Memory B cell (primary cell): ENCODE data around the gene CLNK.

Experiments
- ATAC-seq: fragments of 150-1000 bp; cut with Tn5 transposase; 2 replicates; pipeline ENCODE4 v1.10.0; 2021; ENCODE audit warnings: low read depth, mild to moderate bottlenecking, moderate library complexity
- DNase-seq, 2 donors: peaks; one replicate each; pipeline ENCODE4 v3.0.0; 2022; ENCODE audit warnings: low spot score in 2 of 2
- H3K27ac Mint-ChIP-seq: one replicate; pipeline ENCODE4 v1.8.0; 2022; ENCODE audit warnings: mild to moderate bottlenecking, moderate library complexity, mixed read lengths
- H3K27me3 Mint-ChIP-seq: one replicate; pipeline ENCODE4 v1.8.0; 2022; ENCODE audit warnings: mixed read lengths
- H3K36me3 Mint-ChIP-seq: one replicate; pipeline ENCODE4 v1.8.0; 2022; ENCODE audit warnings: mild to moderate bottlenecking, mixed read lengths
- H3K4me1 Mint-ChIP-seq: one replicate; pipeline ENCODE4 v1.8.0; 2022; ENCODE audit warnings: mixed read lengths
- H3K4me3 Mint-ChIP-seq: one replicate; pipeline ENCODE4 v1.8.0; 2022; ENCODE audit warnings: mild to moderate bottlenecking, moderate library complexity, mixed read lengths
- H3K9me3 Mint-ChIP-seq: one replicate; pipeline ENCODE4 v1.8.0; 2022; ENCODE audit warnings: mixed read lengths

Gene CLNK

GRCh38 chr4:10691651-10692050 lies 7.1 kb upstream of the CLNK start:
- DNase-seq: no peak
- Mint-ChIP-seq H3K27ac (no peak overlapping the region), H3K9me3 (peaks cover 2% of the 10 kb centered on the region), H3K4me3 (no peak overlapping the region), H3K4me1 (peaks cover 27% of the 10 kb centered on the region), H3K27me3 (no peaks in the 10 kb centered on the region), H3K36me3 (no peaks in the 10 kb centered on the region)
- ATAC-seq: no peak

GRCh38 chr4:10690185-10690907 lies 5.8 kb upstream of the CLNK start:
- Mint-ChIP-seq H3K4me1 (peaks cover 27% of the 10 kb centered on the region), H3K9me3 (peaks cover 2% of the 10 kb centered on the region), H3K4me3 (peak overlapping the region; percentile 51), H3K27ac (peak overlapping the region; percentile 92), H3K27me3 (no peaks in the 10 kb centered on the region), H3K36me3 (no peaks in the 10 kb centered on the region)
- peak; percentile 78 for ATAC-seq
- no peak for DNase-seq

GRCh38 chr4:10688846-10689245 lies 4.3 kb upstream of the CLNK start:
- DNase-seq (no peak), ATAC-seq (peak; percentile 33)
- H3K4me3 Mint-ChIP-seq: peak overlapping the region; percentile 22
- H3K36me3 Mint-ChIP-seq: no peaks in the 10 kb centered on the region
- peaks cover 35% of the 10 kb centered on the region for H3K4me1 Mint-ChIP-seq
- H3K27ac Mint-ChIP-seq: peak overlapping the region; percentile 33
- no peaks in the 10 kb centered on the region for H3K27me3 Mint-ChIP-seq
- H3K9me3 Mint-ChIP-seq: peaks cover 2% of the 10 kb centered on the region

GRCh38 chr4:10688022-10688421 lies 3.5 kb upstream of the CLNK start:
- Mint-ChIP-seq H3K4me1 (peaks cover 38% of the 10 kb centered on the region), H3K36me3 (no peaks in the 10 kb centered on the region), H3K27me3 (no peaks in the 10 kb centered on the region), H3K4me3 (no peak overlapping the region), H3K9me3 (no peaks in the 10 kb centered on the region), H3K27ac (no peak overlapping the region)
- DNase-seq (no peak), ATAC-seq (no peak)

- no peak for DNase-seq
- Mint-ChIP-seq H3K4me3 (no peak overlapping the region), H3K27ac (peak overlapping the region; percentile 2), H3K36me3 (no peaks in the 10 kb centered on the region), H3K9me3 (no peaks in the 10 kb centered on the region), H3K4me1 (peaks cover 41% of the 10 kb centered on the region), H3K27me3 (no peaks in the 10 kb centered on the region)
- ATAC-seq: no peak
Measured at GRCh38 chr4:10687526-10687925, 3.0 kb upstream of the CLNK start.

- peak overlapping the region; percentile 61 for H3K4me3 Mint-ChIP-seq
- H3K36me3 Mint-ChIP-seq: peaks cover 3% of the 10 kb centered on the region
- H3K27ac Mint-ChIP-seq: peak overlapping the region; percentile 85
- H3K4me1 Mint-ChIP-seq: peaks cover 28% of the 10 kb centered on the region
- no peak for DNase-seq
- H3K27me3 Mint-ChIP-seq: no peaks in the 10 kb centered on the region
- peaks cover 1% of the 10 kb centered on the region for H3K9me3 Mint-ChIP-seq
- no peak for ATAC-seq
Measured at GRCh38 chr4:10682397-10682796, 2.2 kb downstream of the CLNK start.

- peak overlapping the region; percentile 84 for H3K27ac Mint-ChIP-seq
- peak; percentile 89 for ATAC-seq
- H3K36me3 Mint-ChIP-seq: peaks cover 12% of the 10 kb centered on the region
- peak overlapping the region; percentile 85 for H3K4me3 Mint-ChIP-seq
- peaks cover 25% of the 10 kb centered on the region for H3K4me1 Mint-ChIP-seq
- no peak for DNase-seq
- H3K9me3 Mint-ChIP-seq: peaks cover 7% of the 10 kb centered on the region
- H3K27me3 Mint-ChIP-seq: no peaks in the 10 kb centered on the region
Measured at GRCh38 chr4:10677796-10678497, 6.6 kb downstream of the CLNK start.

- Mint-ChIP-seq H3K36me3 (peaks cover 10% of the 10 kb centered on the region), H3K4me1 (peaks cover 29% of the 10 kb centered on the region), H3K27me3 (no peaks in the 10 kb centered on the region), H3K9me3 (peaks cover 7% of the 10 kb centered on the region), H3K4me3 (peak overlapping the region; percentile 18), H3K27ac (peak overlapping the region; percentile 61)
- no peak for DNase-seq
- peak; percentile 18 for ATAC-seq
Measured at GRCh38 chr4:10673817-10674369, 10.7 kb downstream of the CLNK start.

GRCh38 chr4:10672379-10672778 lies 12.2 kb downstream of the CLNK start:
- H3K27me3 Mint-ChIP-seq: no peaks in the 10 kb centered on the region

GRCh38 chr4:10671799-10672198 lies 12.8 kb downstream of the CLNK start:
- Mint-ChIP-seq H3K36me3 (peaks cover 8% of the 10 kb centered on the region), H3K4me1 (peaks cover 25% of the 10 kb centered on the region), H3K9me3 (peaks cover 5% of the 10 kb centered on the region), H3K27ac (peak overlapping the region; percentile 74), H3K4me3 (no peak overlapping the region), H3K27me3 (no peaks in the 10 kb centered on the region)
- ATAC-seq: no peak
- no peak for DNase-seq

More at GRCh38 chr4:10672379-10672778, 12.2 kb downstream of the CLNK start:
- Mint-ChIP-seq H3K4me3 (no peak overlapping the region), H3K27ac (peak overlapping the region; percentile 74), H3K9me3 (peaks cover 5% of the 10 kb centered on the region), H3K4me1 (peaks cover 25% of the 10 kb centered on the region), H3K36me3 (peaks cover 9% of the 10 kb centered on the region)
- DNase-seq (no peak), ATAC-seq (no peak)

- peak; percentile 98 for ATAC-seq
- Mint-ChIP-seq H3K4me3 (peak overlapping the region; percentile 24), H3K27me3 (no peaks in the 10 kb centered on the region), H3K4me1 (peaks cover 21% of the 10 kb centered on the region), H3K36me3 (peaks cover 4% of the 10 kb centered on the region), H3K27ac (peak overlapping the region; percentile 74), H3K9me3 (peaks cover 4% of the 10 kb centered on the region)
- DNase-seq: no peak
Measured at GRCh38 chr4:10671366-10671765, 13.2 kb downstream of the CLNK start.

GRCh38 chr4:10670321-10670720 lies 14.2 kb downstream of the CLNK start:
- H3K27ac Mint-ChIP-seq: no peak overlapping the region
- H3K27me3 Mint-ChIP-seq: no peaks in the 10 kb centered on the region
- peaks cover 20% of the 10 kb centered on the region for H3K4me1 Mint-ChIP-seq
- ATAC-seq (no peak), DNase-seq (no peak)
- H3K9me3 Mint-ChIP-seq: no peaks in the 10 kb centered on the region
- no peaks in the 10 kb centered on the region for H3K36me3 Mint-ChIP-seq
- H3K4me3 Mint-ChIP-seq: no peak overlapping the region

- ATAC-seq (no peak), DNase-seq (no peak)
- H3K27me3 Mint-ChIP-seq: no peaks in the 10 kb centered on the region
- H3K4me1 Mint-ChIP-seq: peaks cover 14% of the 10 kb centered on the region
- no peaks in the 10 kb centered on the region for H3K36me3 Mint-ChIP-seq
- no peak overlapping the region for H3K4me3 Mint-ChIP-seq
- no peak overlapping the region for H3K27ac Mint-ChIP-seq
- no peaks in the 10 kb centered on the region for H3K9me3 Mint-ChIP-seq
Measured at GRCh38 chr4:10667701-10668326, 16.8 kb downstream of the CLNK start.

GRCh38 chr4:10666616-10667015 lies 18.0 kb downstream of the CLNK start:
- Mint-ChIP-seq H3K4me1 (peaks cover 8% of the 10 kb centered on the region), H3K27me3 (no peaks in the 10 kb centered on the region), H3K9me3 (no peaks in the 10 kb centered on the region), H3K27ac (no peak overlapping the region), H3K36me3 (no peaks in the 10 kb centered on the region), H3K4me3 (no peak overlapping the region)
- ATAC-seq (no peak), DNase-seq (no peak)
